GM21390 (cell line): ENCODE data around the gene CBX5.
A peak's percentile ranks its signal among the peaks of the same experiment; 100 is the strongest.
"Not testable (repeated sequence)": the region's sequence is repeated elsewhere in the genome, so short reads cannot be mapped to it uniquely, and the experiment has no call there.

ENCODE experiments used
- ATAC-seq: cut with Tn5 transposase; IDR thresholded peaks from one replicate; pipeline ENCODE4 v1.9.1; 2021; ENCODE audit not compliant: unreplicated experiment

The CBX5 gene

DNA sequence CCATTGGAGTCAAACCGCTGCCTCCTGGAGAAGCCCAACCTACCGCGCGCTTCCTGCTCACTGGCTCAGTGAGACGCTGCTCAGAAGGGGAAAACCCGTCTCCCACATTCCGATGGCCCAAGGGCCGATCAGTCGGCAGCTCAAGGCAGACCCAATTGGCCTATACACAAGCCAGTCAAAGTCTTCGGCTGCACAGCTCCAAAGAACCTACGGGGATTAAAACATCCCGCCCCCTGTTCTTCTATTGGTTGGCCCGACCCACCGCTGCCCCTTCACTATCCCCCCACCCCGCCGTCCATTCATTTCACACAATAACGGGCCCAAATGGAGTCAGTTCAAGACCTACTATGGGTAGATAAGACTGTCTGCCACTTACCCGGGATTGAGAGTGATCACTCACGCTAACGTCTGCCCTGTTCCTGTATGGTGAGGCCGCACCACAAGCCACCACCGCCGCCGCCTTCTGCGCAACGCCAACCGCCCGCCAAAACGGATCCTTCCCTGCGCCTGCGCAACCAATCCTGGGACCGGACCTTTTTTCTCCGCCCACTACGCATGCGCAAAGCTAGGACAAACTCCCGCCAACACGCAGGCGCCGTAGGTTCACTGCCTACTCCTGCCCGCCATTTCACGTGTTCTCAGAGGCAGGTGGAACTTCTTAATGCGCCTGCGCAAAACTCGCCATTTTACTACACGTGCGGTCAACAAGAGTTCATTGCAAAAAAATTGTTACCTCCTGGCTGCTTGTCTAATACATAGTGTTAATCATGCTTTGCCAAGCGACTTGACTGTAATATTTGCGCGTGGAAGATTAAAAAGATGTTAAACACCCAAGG, at the start of gene CBX5:
Gene CBX5 (minus strand): TSS at position 491 of the 836 bp plus-strand sequence. CDS start 22,472 bp downstream, outside the sequence.
- ATAC-seq: peak; percentile 66

DNA sequence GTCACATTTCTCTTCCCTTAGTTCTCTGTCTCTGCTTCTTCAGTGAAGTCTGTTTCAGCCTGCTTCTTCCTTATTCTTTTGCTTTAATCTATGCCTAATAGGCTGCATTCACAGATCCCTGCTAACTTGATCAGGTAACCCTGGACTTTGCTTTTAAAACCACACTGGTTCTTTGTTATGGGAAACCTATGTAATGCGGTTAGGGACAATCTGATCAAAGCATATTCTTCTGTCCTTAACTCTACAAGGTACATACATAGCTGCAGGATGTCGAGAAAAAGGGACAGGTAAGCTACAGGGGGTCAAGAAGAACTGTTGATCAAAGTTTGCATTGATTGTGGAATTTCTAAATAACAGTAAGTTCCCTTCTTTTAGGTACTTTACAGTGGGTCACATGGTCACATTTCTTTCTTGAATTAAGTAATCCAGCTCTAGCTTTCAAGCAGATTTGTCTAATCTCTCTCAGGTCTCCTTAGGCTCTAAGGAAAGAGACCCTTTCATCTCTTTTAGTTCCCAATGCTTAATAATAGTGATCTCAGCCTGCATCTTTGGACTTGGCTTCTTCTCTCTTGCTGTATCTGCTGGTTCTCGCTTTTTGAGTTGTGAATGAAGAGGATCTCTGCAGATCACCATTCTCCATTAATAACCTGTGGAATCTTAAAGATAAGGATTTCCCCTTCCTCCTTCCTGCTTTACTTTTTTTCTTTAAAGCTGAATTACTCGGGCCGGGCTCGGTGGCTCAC, 48.8 kb upstream of the CBX5 start:
- ATAC-seq: no peak

GRCh38 chr12:54325442-54326109, 45.7 kb upstream of the CBX5 start:
- ATAC-seq: not testable (repeated sequence)

GRCh38 chr12:54324617-54325441, 44.9 kb upstream of the CBX5 start, which contains the start of gene COPZ1:
Gene COPZ1, plus strand, starts transcription at chr12:54325131. Its CDS starts 33 bp downstream, at chr12:54325164.
- ATAC-seq: peak; percentile 99

DNA sequence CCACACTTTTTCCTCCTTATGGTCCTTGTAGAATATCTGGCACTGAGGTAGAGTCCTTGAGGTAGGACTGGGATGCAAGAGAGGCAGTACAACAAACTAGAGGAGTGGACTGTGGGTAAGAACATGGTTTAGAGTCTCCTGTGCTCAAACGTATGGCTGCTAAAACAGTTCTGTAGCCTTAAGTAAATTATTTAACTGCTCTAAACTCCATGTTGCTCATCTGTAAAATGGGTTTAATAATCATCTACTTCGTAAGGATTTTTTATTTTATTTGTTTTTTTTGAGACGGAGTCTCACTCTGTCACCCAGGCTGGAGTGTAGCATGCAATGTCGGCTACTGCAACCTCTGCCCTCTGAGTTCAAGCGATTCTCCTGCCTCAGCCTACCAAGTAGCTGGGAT, 41.4 kb upstream of the CBX5 start:
- ATAC-seq: no peak

- not testable (repeated sequence) for ATAC-seq
These were observed 32.4 kb upstream of the CBX5 start for GRCh38 chr12:54312309-54312708.

DNA sequence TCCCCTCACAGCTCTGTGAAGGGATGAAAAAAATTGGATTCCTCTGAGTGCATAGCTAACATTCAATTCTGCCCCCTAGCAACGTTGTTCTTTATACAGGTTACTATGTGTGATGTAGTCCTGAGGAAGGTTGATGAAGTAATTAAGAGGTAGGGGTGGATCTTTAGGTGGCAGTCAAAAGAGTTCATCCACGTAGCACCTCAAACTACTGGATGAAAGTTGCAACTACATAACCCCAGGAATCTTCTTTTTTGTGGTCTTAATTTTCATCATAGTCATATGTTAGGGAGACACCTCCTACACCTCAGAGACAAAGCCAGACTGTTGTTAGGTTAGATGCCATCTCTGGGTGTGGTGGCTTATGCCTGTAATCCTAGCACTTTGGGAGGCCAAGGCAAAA, 31.1 kb upstream of the CBX5 start:
- no peak for ATAC-seq

DNA sequence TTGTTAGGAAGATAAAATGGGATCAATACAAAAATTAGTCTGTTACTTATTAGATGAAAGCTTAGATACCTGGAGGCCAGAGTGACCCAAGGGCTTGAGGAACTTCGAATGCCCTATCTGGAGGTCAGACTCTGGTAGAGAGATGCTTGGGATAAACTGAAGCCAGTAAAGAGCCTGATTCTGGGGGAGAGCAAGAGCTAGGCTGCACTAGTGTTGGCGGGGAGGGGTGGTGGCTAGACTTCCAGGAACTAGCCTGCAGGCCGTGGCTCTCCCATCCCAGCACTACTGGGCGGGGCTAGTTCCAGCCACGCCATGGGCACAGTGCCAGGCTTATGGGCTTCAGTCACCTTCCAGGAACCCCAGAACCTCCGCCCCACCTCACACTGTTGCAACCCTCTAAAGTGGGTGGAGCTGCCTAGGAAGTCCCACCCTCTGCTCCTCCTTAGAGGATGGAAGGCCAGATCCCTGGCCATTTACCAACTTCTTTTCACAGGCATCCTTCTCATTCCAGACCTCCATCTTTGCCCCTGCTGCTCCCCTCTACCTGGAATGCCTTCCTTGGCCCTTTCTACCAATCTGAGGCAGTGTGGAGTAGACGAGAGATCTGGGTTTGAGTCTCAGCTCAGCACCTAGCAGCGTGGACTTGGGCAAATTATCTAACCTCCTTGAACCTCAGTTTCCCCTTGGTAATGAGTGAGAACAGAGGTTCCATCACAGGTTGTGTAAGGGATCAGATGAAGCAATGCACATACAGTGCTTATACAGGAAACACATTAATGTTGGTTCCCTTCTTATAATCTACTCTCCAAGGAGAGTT, 27.2 kb upstream of the CBX5 start:
- ATAC-seq: no peak

DNA sequence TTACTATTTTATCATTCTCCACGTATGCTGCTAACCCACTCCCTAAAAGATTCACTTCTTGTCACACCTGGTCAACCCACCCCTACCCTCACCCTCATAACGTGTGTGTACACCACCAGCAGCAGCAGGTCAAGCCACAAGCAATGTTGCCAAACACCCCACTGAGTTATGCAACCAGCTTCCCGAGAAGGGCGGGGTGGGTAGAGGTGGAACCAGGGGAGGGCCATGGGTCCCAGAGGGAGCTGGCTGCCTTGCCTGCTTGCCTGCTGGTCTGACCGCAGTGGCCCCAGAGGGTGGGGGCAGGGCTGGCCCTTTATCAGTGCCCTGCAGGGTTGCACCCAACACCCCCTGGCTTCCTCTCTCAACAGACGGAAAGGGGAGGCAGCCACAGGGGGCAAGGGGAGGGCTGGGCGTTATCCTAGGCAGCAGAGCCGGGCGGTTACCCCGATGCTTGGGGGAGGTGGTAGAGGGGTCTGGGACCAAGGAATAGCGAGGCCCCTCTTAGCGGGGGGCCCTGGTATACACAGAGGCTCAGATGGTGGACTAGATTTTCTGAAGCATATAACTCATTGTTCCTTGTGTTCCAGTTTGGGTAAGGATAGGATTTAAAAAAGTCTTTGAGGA, 24.4 kb upstream of the CBX5 start:
- ATAC-seq: no peak

DNA sequence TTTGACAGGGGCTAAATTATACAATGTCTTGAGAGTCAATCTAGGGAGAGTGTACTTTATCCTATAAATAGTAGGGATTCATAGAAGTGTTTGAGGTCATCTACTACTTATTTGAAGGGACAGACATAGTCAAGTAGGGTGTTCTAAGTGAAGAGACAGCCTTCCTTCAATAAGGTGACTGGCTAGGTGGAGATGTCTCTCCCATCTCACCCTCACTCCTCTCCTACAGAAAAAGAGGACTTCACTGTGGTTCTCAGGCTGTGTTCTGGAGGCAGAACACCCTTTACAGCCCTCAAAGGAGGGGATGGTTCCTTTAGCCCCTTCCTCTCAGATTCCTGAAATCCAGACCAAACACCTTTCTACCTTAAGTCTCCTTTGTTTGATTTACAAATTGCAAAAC, 23.7 kb upstream of the CBX5 start:
- no peak for ATAC-seq

DNA sequence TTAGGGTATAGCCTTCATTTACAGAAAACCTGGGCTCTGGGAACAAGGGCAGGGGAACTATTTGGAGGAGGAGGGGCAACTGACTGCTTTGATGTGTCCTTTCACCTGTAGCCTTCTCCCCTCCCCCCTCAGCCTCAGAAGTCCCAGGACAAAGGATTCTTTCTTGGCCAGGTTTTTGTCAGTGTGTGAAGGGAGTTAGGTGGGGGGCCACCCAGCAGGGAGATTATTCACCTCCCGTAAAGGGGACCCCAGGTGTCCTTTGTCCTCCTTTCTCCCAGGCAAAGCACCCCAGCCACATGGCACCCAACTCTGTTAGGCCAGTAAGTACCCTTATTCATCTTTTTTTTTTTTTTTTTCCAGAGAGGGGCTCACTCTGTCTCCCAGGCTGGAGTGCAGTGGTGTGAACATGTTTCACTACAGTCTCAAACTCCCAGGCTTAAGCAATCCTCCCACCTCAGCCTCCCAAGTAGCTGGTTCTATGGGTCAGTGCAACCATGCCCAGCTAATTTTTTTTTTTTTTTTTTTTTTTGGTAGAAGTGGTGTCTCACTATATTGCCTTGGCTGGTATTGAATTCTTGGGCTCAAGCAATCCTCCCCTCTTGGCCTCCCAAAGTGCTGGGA, 21.6 kb upstream of the CBX5 start:
- no peak for ATAC-seq

- ATAC-seq: no peak
These were observed 21.0 kb upstream of the CBX5 start, which contains the start of gene NFE2 for GRCh38 chr12:54300732-54301427. Gene NFE2, minus strand, starts transcription at chr12:54301015. Its CDS starts 5,767 bp downstream, at chr12:54295248.

- ATAC-seq: no peak
These were observed 20.4 kb upstream of the CBX5 start for GRCh38 chr12:54300225-54300731.

GRCh38 chr12:54299515-54300224, 19.7 kb upstream of the CBX5 start:
- no peak for ATAC-seq

- ATAC-seq: no peak
These were observed 19.0 kb upstream of the CBX5 start for GRCh38 chr12:54298904-54299303.

DNA sequence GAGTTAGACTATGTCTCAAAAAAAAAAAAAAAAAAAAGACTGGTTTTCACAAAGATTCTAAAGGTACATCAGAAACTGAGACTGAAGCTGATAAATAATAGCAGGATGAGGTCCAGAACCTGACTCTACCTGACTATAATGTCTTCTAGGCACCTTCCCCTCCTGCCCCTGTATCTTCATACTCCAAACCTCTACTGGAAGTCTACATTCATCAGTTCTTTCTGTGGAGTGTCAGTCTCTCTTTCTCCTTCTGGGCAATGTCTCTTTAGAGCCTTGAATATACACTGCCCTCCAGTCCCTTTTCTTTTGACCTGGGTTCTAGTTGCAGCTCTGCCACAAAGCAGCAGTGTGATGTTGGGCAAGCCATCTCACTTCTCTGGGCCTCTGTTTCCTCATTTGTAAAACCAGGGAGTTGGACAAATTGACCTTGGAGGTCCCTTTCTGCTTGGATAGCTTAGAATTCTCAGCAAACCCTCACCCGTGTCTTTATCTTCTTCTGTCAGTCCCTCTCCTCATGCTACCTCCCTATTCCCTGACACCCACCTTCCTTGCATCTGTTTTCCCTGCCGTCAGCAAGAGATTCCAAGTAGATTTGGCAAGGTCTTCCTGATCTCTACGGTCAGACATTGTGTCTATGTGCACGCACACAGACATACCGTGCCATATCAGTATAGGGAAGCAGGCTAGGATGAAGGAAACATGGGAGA, 16.6 kb upstream of the CBX5 start:
- no peak for ATAC-seq
